Stimulated activated CD4-positive, alpha-beta T cell treated with anti-CD3 and anti-CD28 coated beads, Interleukin-2, amount 100 ng/mL, for 24 hours (primary cell): Measurements from ENCODE around the gene PICK1.
"Not testable (repeated sequence)": the region's sequence is repeated elsewhere in the genome, so short reads cannot be mapped to it uniquely, and the experiment has no call there.

Experiments
- DNase-seq, 2 donors: peaks; one replicate each; pipeline ENCODE4 v3.0.0-alpha.2; 2020

The PICK1 gene

GRCh38 chr22:38031491-38031890 is 25.7 kb upstream of the PICK1 start:
- DNase-seq: no peak

GRCh38 chr22:38032681-38033521 is 24.3 kb upstream of the PICK1 start:
- DNase-seq: no peak

GRCh38 chr22:38033522-38034277 is 23.5 kb upstream of the PICK1 start:
- DNase-seq: no peak

GRCh38 chr22:38034278-38034882 is 22.8 kb upstream of the PICK1 start:
- no peak for DNase-seq

- no peak for DNase-seq
Observed at GRCh38 chr22:38034884-38035529, 22.2 kb upstream of the PICK1 start.

GRCh38 chr22:38035530-38035885 is 21.7 kb upstream of the PICK1 start:
- no peak for DNase-seq

- DNase-seq: no peak
Observed at GRCh38 chr22:38036392-38037062, 20.7 kb upstream of the PICK1 start.

- DNase-seq: not testable (repeated sequence)
Observed at GRCh38 chr22:38037367-38038150, 19.6 kb upstream of the PICK1 start.

GRCh38 chr22:38038426-38038825 is 18.8 kb upstream of the PICK1 start:
- DNase-seq: no peak

- DNase-seq: no peak
Observed at GRCh38 chr22:38038890-38039812, 18.1 kb upstream of the PICK1 start.

GRCh38 chr22:38040953-38041759 is 16.0 kb upstream of the PICK1 start:
- DNase-seq: no peak

- DNase-seq: no peak
Observed at GRCh38 chr22:38041760-38042487, 15.3 kb upstream of the PICK1 start.

GRCh38 chr22:38042488-38042790 is 14.8 kb upstream of the PICK1 start:
- no peak for DNase-seq

- DNase-seq: no peak
Observed at GRCh38 chr22:38043151-38044039, 13.8 kb upstream of the PICK1 start.

GRCh38 chr22:38046070-38046748 is 11.0 kb upstream of the PICK1 start:
- no peak for DNase-seq

- no peak for DNase-seq
Observed at GRCh38 chr22:38049812-38050619, 7.2 kb upstream of the PICK1 start.

GRCh38 chr22:38050720-38051119 is 6.5 kb upstream of the PICK1 start:
- no peak for DNase-seq
